Measurements from ENCODE around the gene UNC5A. TPM values are rescaled to one million over a fixed set of nuclear protein-coding genes. Genes with fewer than 3 reads are reported as not detected.

Gene UNC5A
- total RNA-seq, 4 donors from 2014 or later: 0.19 TPM; not detected in 3

DNA sequence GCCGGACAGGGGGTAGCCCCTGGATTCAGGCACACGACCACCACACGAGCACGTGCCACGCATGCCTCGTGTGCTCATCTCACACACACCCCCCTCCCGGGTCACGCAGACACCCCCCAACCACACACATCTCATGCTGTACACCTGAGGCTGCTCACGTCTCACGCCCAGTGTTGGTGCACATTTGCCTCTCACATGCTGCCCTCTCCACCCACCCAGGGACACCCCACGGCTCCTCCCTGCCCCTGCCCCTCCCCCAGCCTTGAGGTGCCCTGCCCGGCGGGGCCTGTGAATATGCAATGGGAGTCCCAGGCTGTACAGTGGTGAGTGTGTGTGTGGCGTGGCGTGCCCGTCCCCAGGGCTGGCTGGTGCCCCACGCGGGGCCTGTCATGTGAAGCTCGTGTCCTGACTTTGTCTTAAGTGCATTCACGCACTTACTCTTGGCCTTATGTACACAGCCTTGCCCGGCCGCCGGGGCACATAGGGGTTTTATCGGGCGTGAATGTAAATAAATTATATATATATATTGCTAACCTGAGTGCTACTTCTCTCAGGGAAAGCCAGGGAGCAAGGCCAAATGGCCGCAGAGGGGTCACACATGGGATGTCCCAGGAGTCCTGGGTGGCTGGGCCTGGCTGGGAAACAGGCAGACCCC lies 70.1 kb downstream of the UNC5A start:
- WGBS, 2 donors: 83% methylated on average over 8 of the region's 26 CpGs; no CpG with 5 or more reads in 1 of the 2 donors
- H3K9me3 ChIP-seq: no peaks in the 10 kb centered on the region
- H3K27me3 ChIP-seq: peaks cover 0 to 52% (median 0%) of the 10 kb centered on the region in 4 donors

GRCh38 chr5:176881021-176881749 lies 70.8 kb downstream of the UNC5A start:
- Histone ChIP-seq H3K27ac (no peak overlapping the region), H3K4me3 (no peak overlapping the region), H3K9me3 (no peaks in the 10 kb centered on the region), H3K27me3 (peaks cover 0 to 45% (median 0%) of the 10 kb centered on the region in 4 donors), H3K36me3 (no peaks in the 10 kb centered on the region), H3K4me1 (no peaks in the 10 kb centered on the region)
- TF ChIP-seq, protein P1, sequence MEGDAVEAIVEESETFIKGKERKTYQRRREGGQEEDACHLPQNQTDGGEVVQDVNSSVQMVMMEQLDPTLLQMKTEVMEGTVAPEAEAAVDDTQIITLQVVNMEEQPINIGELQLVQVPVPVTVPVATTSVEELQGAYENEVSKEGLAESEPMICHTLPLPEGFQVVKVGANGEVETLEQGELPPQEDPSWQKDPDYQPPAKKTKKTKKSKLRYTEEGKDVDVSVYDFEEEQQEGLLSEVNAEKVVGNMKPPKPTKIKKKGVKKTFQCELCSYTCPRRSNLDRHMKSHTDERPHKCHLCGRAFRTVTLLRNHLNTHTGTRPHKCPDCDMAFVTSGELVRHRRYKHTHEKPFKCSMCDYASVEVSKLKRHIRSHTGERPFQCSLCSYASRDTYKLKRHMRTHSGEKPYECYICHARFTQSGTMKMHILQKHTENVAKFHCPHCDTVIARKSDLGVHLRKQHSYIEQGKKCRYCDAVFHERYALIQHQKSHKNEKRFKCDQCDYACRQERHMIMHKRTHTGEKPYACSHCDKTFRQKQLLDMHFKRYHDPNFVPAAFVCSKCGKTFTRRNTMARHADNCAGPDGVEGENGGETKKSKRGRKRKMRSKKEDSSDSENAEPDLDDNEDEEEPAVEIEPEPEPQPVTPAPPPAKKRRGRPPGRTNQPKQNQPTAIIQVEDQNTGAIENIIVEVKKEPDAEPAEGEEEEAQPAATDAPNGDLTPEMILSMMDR (IDR thresholded peaks at IDR 0.05): no peak
- TF ChIP-seq POLR2A (IDR thresholded peaks at IDR 0.05): no peak
- intact Hi-C loops (cut with DNase I): no loop called here
- WGBS, 2 donors: 80 to 86% methylated on average over 2 to 5 of the region's 28 CpGs
- no peak for DNase-seq

More for the DNA sequence above, 70.1 kb downstream of the UNC5A start:
- H3K4me1 ChIP-seq: no peaks in the 10 kb centered on the region
- no peak overlapping the region for H3K27ac ChIP-seq
- no peak for DNase-seq
- no peaks in the 10 kb centered on the region for H3K36me3 ChIP-seq
- no peak overlapping the region for H3K4me3 ChIP-seq
- intact Hi-C loops (cut with DNase I): no loop called here
- TF ChIP-seq, protein P1 (IDR thresholded peaks at IDR 0.05): no peak
- no peak for TF ChIP-seq POLR2A (IDR thresholded peaks at IDR 0.05)

DNA sequence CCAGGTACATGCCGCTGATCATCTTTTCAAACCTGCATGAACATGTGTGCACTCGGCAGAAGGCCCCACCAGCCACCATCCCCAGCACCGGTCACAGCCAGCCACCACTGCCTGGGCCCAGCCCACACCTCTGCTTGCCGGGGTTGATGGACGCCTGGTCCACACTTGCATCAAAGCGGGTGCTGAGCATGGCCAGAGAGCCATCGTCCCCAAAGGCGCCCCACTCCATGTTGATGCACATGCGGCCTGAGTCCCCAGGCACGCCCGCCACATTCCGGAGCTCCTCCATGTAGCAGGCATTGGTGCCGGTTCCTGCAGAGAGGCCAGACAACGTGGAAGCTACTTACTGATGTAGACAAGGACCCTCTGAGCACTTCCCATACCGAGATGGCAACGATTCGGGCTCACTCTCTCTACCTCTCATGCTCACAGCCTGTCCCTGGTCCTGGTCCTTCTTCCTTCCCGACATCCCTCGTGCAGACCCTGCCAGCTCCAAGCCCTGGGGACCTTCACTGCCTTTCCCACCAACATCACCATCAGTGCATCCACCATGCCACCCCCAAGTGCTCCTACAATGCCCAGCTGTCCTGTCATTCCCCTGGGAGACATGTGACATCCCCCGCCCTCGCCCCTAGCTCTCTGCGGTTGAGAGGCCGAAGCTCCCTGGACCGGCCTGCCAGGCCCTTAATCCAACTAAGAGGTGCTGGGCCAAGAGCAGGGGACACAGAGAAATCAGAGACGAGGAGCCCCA lies 71.6 kb downstream of the UNC5A start:
- 72 to 85% methylated on average over 9 to 13 of the region's 25 CpGs for WGBS, 2 donors
- no peak for TF ChIP-seq POLR2A (IDR thresholded peaks at IDR 0.05)
- TF ChIP-seq, protein P1 (IDR thresholded peaks at IDR 0.05): no peak
- intact Hi-C loops (cut with DNase I): no loop called here

GRCh38 chr5:176882567-176882903 lies 72.2 kb downstream of the UNC5A start:
- Histone ChIP-seq H3K27ac (no peak overlapping the region), H3K4me3 (no peak overlapping the region), H3K27me3 (peaks cover 0 to 31% (median 0%) of the 10 kb centered on the region in 4 donors), H3K9me3 (no peaks in the 10 kb centered on the region), H3K4me1 (no peaks in the 10 kb centered on the region), H3K36me3 (no peaks in the 10 kb centered on the region)
- no peak for DNase-seq
- intact Hi-C loops (cut with DNase I): no loop called here
- 42 to 47% methylated on average over 6 of the region's 6 CpGs for WGBS, 2 donors
- TF ChIP-seq, protein P1 (IDR thresholded peaks at IDR 0.05): no peak
- no peak for TF ChIP-seq POLR2A (IDR thresholded peaks at IDR 0.05)

More for the DNA sequence above, 71.6 kb downstream of the UNC5A start:
- H3K4me1 ChIP-seq: no peaks in the 10 kb centered on the region
- no peaks in the 10 kb centered on the region for H3K36me3 ChIP-seq
- H3K4me3 ChIP-seq: no peak overlapping the region
- no peaks in the 10 kb centered on the region for H3K9me3 ChIP-seq
- no peak for DNase-seq
- no peak overlapping the region for H3K27ac ChIP-seq
- peaks cover 0 to 37% (median 0%) of the 10 kb centered on the region in 4 donors for H3K27me3 ChIP-seq
